GM18519 (cell line): ENCODE data around the gene TAMM41.
"Not testable (repeated sequence)": the region's sequence is repeated elsewhere in the genome, so short reads cannot be mapped to it uniquely, and the experiment has no call there.

ENCODE experiments used
- ATAC-seq: cut with Tn5 transposase; IDR thresholded peaks from one replicate; pipeline ENCODE4 v1.9.1; 2021; ENCODE audit warnings: mild to moderate bottlenecking, moderate library complexity; ENCODE audit not compliant: unreplicated experiment, low FRiP score

Gene TAMM41

GRCh38 chr3:11815111-11815510 is 31.6 kb downstream of the TAMM41 start:
- no peak for ATAC-seq

GRCh38 chr3:11814663-11815062 is 32.0 kb downstream of the TAMM41 start:
- ATAC-seq, result no peak

GRCh38 chr3:11810276-11810675 is 36.4 kb downstream of the TAMM41 start:
- ATAC-seq, result no peak

GRCh38 chr3:11808231-11808630 is 38.5 kb downstream of the TAMM41 start:
- no peak for ATAC-seq

- ATAC-seq, result no peak
Observed at GRCh38 chr3:11807686-11808085, 39.0 kb downstream of the TAMM41 start.

GRCh38 chr3:11805716-11806115 is 41.0 kb downstream of the TAMM41 start:
- ATAC-seq, result no peak

- no peak for ATAC-seq
Observed at GRCh38 chr3:11803977-11804892, 42.5 kb downstream of the TAMM41 start.

GRCh38 chr3:11799791-11800190 is 46.9 kb downstream of the TAMM41 start:
- no peak for ATAC-seq

- no peak for ATAC-seq
Observed at GRCh38 chr3:11794927-11795326, 51.8 kb downstream of the TAMM41 start.

GRCh38 chr3:11791339-11792200 is 55.1 kb downstream of the TAMM41 start:
- ATAC-seq, result no peak

GRCh38 chr3:11789412-11789811 is 57.3 kb downstream of the TAMM41 start:
- no peak for ATAC-seq

GRCh38 chr3:11784971-11785377 is 61.7 kb downstream of the TAMM41 start:
- ATAC-seq, result no peak

- ATAC-seq, result no peak
Observed at GRCh38 chr3:11780341-11780740, 66.3 kb downstream of the TAMM41 start.

- no peak for ATAC-seq
Observed at GRCh38 chr3:11779626-11780025, 67.1 kb downstream of the TAMM41 start.

GRCh38 chr3:11778248-11778647 is 68.4 kb downstream of the TAMM41 start:
- no peak for ATAC-seq

- no peak for ATAC-seq
Observed at GRCh38 chr3:11776346-11776745, 70.3 kb downstream of the TAMM41 start.

GRCh38 chr3:11775493-11775892 is 71.2 kb downstream of the TAMM41 start:
- ATAC-seq, result no peak

GRCh38 chr3:11774296-11774877 is 72.3 kb downstream of the TAMM41 start:
- no peak for ATAC-seq

- not testable (repeated sequence) for ATAC-seq
Observed at GRCh38 chr3:11771931-11772330, 74.8 kb downstream of the TAMM41 start.

GRCh38 chr3:11770477-11771391 is 76.0 kb downstream of the TAMM41 start:
- peak; percentile 99 for ATAC-seq
